HepG2 (cell line): ENCODE data around the gene ANKRD40. TPM values are rescaled to one million over a fixed set of nuclear protein-coding genes. Genes with fewer than 3 reads are reported as not detected.
A peak's percentile ranks its signal among the peaks of the same experiment; 100 is the strongest.

Source experiments
- CEBPB ChIP-seq: IDR thresholded peaks from 2 replicates; pipeline ENCODE4 v1.6.1; 2011; ENCODE audit warnings: low read depth, low read length, improper control_type of control experiment, borderline replicate concordance
- CHD2 ChIP-seq: IDR thresholded peaks from 2 replicates; pipeline ENCODE4 v1.6.1; 2011; ENCODE audit warnings: low read depth, low read length, improper control_type of control experiment
- HES4 ChIP-seq: sonication (generic); formaldehyde crosslinking; IDR thresholded peaks from 2 replicates; pipeline ENCODE4 v1.9.0; 2021; ENCODE audit warnings: mild to moderate bottlenecking, missing genetic modification reagents, borderline replicate concordance
- KDM3A ChIP-seq: IDR thresholded peaks from 2 replicates; pipeline ENCODE4 v1.6.1; 2018; ENCODE audit warnings: low read depth, missing compliant biosample characterization
- MIER2 ChIP-seq: IDR thresholded peaks from 2 replicates; pipeline ENCODE4 v1.6.1; 2016; ENCODE audit warnings: missing biosample characterization, missing genetic modification reagents
- MTF1 ChIP-seq: sonication (generic); formaldehyde crosslinking; IDR thresholded peaks from 2 replicates; pipeline ENCODE4 v1.5.0; 2020; ENCODE audit warnings: missing genetic modification reagents
- NR1H2 ChIP-seq: sonication (generic); formaldehyde crosslinking; IDR thresholded peaks from 2 replicates; pipeline ENCODE4 v1.8.1; 2022; ENCODE audit warnings: low read depth, missing genetic modification reagents, borderline replicate concordance
- SP2 ChIP-seq: sonication (generic); formaldehyde crosslinking; IDR thresholded peaks from 2 replicates; pipeline ENCODE4 v1.5.1; 2020; ENCODE audit warnings: mild to moderate bottlenecking, missing genetic modification reagents
- TP53 ChIP-seq: sonication (generic); formaldehyde crosslinking; conservative IDR thresholded peaks from 2 replicates; pipeline ENCODE4 v1.4.0; 2020; ENCODE audit warnings: missing genetic modification reagents
- ZNF546 ChIP-seq: sonication (generic); formaldehyde crosslinking; conservative IDR thresholded peaks from 2 replicates; pipeline ENCODE4 v1.8.1; 2023; ENCODE audit warnings: mild to moderate bottlenecking, missing genetic modification reagents
- ZNF724P ChIP-seq: sonication (generic); formaldehyde crosslinking; IDR thresholded peaks from 2 replicates; pipeline ENCODE4 v1.8.0; 2022; ENCODE audit warnings: missing genetic modification reagents, borderline replicate concordance
- ZSCAN29 ChIP-seq: sonication (generic); formaldehyde crosslinking; conservative IDR thresholded peaks from 2 replicates; pipeline ENCODE4 v1.4.0; 2020; ENCODE audit warnings: mild to moderate bottlenecking, missing genetic modification reagents
- polyA plus RNA-seq, 8 experiments: library from polyadenylated mRNA; depleted of rRNA in 3 of 8; stranded (reverse) in 7 of 8; unstranded in 1 of 8; fragments of >200 nt; fragmentation: Illumina TruSeq in 4 of 8; extraction: Trizol in 4 of 8; gene quantifications; 2 replicates each; pipeline versions ENCODE4 v1.2.1 to v1.2.3, GENCODE V29; 2011 to 2016; ENCODE audit warnings: low read depth in 4 of 8, missing spikeins in 1 of 8, mixed read lengths in 1 of 8; ENCODE audit not compliant: insufficient read depth in 1 of 8
- total RNA-seq, 5 experiments: library from RNA; depleted of rRNA; stranded (reverse); fragments of >200 nt; fragmentation: Illumina TruSeq; extraction: Trizol; gene quantifications; 2 replicates each; pipeline ENCODE4 v1.2.3, GENCODE V29; 2016; ENCODE audit warnings: low read depth in 1 of 5
- TF ChIP-seq, protein P1 (sequence below): sonication (generic); formaldehyde crosslinking; IDR thresholded peaks from 2 replicates; pipeline ENCODE4 v1.5.1; 2020; ENCODE audit warnings: mild to moderate bottlenecking, missing genetic modification reagents, moderate library complexity
- TF ChIP-seq, protein P2 (sequence below): sonication (generic); formaldehyde crosslinking; IDR thresholded peaks from 2 replicates; pipeline ENCODE4 v1.5.1; 2020; ENCODE audit warnings: mild to moderate bottlenecking, missing genetic modification reagents, moderate library complexity
- TF ChIP-seq, protein P3 (sequence below): sonication (generic); formaldehyde crosslinking; IDR thresholded peaks from 2 replicates; pipeline ENCODE4 v1.8.1; 2023; ENCODE audit warnings: mild to moderate bottlenecking, missing genetic modification reagents
- TF ChIP-seq, protein P4 (sequence below): sonication (generic); formaldehyde crosslinking; IDR thresholded peaks from 2 replicates; pipeline ENCODE4 v1.5.0; 2020; ENCODE audit warnings: missing genetic modification reagents
- TF ChIP-seq, protein P5 (sequence below): sonication (generic); formaldehyde crosslinking; IDR thresholded peaks from 2 replicates; pipeline ENCODE4 v1.4.0; 2020; ENCODE audit warnings: missing genetic modification reagents, borderline replicate concordance

The ANKRD40 gene
- total and polyA plus RNA-seq, 2 of the 13 experiments (the other 11 are each of a cell fraction or from before 2014, with no cell fraction given): 35.0 to 46.4 TPM

DNA sequence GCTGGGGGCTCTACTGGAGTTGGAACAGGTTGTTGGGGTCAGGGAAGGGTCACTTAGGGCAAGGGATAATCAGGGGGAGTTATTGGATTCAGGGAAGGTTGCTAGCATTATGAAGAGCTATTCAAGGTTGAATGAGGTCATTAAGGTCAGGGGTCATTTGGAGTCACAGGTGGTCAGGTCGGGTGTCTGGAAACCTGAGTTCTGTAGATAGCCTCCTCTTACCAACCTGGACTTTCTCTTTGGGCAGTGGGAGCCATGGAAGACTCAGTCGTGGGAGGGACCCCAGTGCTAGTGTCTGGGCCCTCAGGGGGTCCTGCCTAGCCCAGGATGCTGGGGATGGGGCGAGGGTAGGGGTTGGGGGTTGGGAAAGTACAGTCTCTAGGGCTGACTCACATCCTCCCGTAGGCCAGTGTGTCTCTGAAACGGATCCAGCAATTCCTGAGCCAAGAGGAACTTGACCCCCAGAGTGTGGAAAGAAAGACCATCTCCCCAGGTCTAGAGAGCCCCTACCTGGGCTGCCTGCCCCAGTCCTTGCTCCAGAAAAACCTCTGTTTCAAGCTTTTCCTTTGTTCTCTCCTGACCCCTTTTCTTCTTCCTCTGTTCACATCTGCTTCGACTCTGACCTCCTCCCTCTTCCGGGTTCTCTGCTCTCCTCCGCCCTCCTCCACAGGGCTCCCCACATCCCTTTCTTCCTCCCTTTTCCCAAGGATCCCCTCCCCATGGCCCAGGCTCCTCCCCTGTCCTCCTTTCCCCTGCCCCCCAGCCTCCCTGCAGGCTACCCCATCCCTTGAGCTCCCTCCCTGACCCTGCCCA, 39.5 kb downstream of the ANKRD40 start (continued):
- TF ChIP-seq, protein P1, sequence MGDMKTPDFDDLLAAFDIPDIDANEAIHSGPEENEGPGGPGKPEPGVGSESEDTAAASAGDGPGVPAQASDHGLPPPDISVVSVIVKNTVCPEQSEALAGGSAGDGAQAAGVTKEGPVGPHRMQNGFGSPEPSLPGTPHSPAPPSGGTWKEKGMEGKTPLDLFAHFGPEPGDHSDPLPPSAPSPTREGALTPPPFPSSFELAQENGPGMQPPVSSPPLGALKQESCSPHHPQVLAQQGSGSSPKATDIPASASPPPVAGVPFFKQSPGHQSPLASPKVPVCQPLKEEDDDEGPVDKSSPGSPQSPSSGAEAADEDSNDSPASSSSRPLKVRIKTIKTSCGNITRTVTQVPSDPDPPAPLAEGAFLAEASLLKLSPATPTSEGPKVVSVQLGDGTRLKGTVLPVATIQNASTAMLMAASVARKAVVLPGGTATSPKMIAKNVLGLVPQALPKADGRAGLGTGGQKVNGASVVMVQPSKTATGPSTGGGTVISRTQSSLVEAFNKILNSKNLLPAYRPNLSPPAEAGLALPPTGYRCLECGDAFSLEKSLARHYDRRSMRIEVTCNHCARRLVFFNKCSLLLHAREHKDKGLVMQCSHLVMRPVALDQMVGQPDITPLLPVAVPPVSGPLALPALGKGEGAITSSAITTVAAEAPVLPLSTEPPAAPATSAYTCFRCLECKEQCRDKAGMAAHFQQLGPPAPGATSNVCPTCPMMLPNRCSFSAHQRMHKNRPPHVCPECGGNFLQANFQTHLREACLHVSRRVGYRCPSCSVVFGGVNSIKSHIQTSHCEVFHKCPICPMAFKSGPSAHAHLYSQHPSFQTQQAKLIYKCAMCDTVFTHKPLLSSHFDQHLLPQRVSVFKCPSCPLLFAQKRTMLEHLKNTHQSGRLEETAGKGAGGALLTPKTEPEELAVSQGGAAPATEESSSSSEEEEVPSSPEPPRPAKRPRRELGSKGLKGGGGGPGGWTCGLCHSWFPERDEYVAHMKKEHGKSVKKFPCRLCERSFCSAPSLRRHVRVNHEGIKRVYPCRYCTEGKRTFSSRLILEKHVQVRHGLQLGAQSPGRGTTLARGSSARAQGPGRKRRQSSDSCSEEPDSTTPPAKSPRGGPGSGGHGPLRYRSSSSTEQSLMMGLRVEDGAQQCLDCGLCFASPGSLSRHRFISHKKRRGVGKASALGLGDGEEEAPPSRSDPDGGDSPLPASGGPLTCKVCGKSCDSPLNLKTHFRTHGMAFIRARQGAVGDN (CRISPR knock-in tag): peak; percentile 18; the same call in 1 of the 2 replicates
- no peak for TF ChIP-seq ZNF546 (CRISPR knock-in tag)
- TF ChIP-seq MTF1 (CRISPR knock-in tag): no peak
- TF ChIP-seq KDM3A (CRISPR knock-in tag): no peak
- no peak for TF ChIP-seq HES4 (CRISPR knock-in tag)
- no peak for TF ChIP-seq NR1H2 (CRISPR knock-in tag)
- TF ChIP-seq ZSCAN29 (CRISPR knock-in tag): 0 out of 2 replicates have a peak, but pooled peaks have one; percentile 24
- 0 out of 2 replicates have a peak, but pooled peaks have one; percentile 10 for TF ChIP-seq CHD2
- no peak for TF ChIP-seq SP2
- TF ChIP-seq TP53: no peak
- TF ChIP-seq, protein P2, sequence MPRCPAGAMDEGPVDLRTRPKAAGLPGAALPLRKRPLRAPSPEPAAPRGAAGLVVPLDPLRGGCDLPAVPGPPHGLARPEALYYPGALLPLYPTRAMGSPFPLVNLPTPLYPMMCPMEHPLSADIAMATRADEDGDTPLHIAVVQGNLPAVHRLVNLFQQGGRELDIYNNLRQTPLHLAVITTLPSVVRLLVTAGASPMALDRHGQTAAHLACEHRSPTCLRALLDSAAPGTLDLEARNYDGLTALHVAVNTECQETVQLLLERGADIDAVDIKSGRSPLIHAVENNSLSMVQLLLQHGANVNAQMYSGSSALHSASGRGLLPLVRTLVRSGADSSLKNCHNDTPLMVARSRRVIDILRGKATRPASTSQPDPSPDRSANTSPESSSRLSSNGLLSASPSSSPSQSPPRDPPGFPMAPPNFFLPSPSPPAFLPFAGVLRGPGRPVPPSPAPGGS: no peak
- TF ChIP-seq CEBPB: no peak
- TF ChIP-seq, protein P3, sequence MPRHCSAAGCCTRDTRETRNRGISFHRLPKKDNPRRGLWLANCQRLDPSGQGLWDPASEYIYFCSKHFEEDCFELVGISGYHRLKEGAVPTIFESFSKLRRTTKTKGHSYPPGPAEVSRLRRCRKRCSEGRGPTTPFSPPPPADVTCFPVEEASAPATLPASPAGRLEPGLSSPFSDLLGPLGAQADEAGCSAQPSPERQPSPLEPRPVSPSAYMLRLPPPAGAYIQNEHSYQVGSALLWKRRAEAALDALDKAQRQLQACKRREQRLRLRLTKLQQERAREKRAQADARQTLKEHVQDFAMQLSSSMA (CRISPR knock-in tag): no peak
- TF ChIP-seq, protein P4, sequence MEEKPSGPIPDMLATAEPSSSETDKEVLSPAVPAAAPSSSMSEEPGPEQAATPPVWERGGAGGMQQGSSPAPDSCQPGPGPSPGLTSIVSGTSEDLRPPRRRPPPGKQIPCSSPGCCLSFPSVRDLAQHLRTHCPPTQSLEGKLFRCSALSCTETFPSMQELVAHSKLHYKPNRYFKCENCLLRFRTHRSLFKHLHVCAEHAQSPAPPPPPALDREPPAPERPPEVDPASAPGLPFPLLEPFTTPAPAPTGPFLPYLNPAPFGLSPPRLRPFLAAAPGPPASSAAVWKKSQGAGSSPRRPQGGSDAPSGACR (CRISPR knock-in tag): no peak
- no peak for TF ChIP-seq MIER2
- TF ChIP-seq, protein P5, sequence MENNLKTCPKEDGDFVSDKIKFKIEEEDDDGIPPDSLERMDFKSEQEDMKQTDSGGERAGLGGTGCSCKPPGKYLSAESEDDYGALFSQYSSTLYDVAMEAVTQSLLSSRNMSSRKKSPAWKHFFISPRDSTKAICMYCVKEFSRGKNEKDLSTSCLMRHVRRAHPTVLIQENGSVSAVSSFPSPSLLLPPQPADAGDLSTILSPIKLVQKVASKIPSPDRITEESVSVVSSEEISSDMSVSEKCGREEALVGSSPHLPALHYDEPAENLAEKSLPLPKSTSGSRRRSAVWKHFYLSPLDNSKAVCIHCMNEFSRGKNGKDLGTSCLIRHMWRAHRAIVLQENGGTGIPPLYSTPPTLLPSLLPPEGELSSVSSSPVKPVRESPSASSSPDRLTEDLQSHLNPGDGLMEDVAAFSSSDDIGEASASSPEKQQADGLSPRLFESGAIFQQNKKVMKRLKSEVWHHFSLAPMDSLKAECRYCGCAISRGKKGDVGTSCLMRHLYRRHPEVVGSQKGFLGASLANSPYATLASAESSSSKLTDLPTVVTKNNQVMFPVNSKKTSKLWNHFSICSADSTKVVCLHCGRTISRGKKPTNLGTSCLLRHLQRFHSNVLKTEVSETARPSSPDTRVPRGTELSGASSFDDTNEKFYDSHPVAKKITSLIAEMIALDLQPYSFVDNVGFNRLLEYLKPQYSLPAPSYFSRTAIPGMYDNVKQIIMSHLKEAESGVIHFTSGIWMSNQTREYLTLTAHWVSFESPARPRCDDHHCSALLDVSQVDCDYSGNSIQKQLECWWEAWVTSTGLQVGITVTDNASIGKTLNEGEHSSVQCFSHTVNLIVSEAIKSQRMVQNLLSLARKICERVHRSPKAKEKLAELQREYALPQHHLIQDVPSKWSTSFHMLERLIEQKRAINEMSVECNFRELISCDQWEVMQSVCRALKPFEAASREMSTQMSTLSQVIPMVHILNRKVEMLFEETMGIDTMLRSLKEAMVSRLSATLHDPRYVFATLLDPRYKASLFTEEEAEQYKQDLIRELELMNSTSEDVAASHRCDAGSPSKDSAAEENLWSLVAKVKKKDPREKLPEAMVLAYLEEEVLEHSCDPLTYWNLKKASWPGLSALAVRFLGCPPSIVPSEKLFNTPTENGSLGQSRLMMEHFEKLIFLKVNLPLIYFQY (CRISPR knock-in tag): no peak
- no peak for TF ChIP-seq ZNF724P (CRISPR knock-in tag)
